Measurements from ENCODE around the gene MRPL49. TPM values are rescaled to one million over a fixed set of nuclear protein-coding genes. Genes with fewer than 3 reads are reported as not detected.
A peak's percentile ranks its signal among the peaks of the same experiment; 100 is the strongest.

The MRPL49 gene
- total and polyA plus RNA-seq, 9 of the 15 experiments (the other 6 are each of a cell fraction or from before 2014, with no cell fraction given), result 74.3 to 132 (median 91.2) TPM

DNA sequence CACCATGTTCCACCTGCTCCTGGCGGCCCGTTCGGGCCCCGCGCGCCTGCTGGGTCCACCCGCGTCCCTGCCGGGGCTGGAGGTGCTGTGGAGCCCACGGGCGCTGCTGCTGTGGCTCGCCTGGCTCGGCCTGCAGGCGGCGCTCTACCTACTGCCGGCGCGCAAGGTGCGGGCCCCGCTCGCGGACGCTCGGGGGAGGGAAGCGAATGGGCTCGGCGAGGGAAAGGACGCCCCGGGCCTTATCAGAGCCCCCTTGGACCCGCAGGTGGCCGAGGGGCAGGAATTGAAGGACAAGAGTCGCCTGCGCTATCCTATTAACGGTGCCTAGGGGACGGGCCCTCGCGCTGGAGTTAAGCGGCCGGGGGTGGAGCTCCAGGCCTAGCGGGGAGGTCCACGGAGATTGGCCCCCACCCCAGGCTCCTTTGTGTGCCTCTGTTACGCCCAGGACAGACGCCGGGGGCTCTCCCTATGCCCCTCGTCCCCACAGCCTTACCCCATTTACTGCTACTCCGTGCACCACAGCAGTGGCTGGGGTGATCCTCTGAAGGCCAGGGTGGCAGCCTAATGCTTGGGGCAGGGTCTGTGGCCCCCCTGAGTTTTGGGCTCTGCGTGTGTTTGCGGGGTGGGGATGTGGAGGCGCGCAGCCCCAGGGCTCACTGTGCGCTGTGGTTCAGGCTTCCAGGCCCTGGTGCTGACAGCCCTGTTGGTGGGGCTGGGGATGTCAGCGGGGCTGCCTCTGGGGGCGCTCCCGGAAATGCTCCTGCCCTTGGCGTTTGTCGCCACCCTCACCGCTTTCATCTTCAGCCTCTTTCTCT lies 9.4 kb upstream of the MRPL49 start (continued):
- TF ChIP-seq, protein P1, sequence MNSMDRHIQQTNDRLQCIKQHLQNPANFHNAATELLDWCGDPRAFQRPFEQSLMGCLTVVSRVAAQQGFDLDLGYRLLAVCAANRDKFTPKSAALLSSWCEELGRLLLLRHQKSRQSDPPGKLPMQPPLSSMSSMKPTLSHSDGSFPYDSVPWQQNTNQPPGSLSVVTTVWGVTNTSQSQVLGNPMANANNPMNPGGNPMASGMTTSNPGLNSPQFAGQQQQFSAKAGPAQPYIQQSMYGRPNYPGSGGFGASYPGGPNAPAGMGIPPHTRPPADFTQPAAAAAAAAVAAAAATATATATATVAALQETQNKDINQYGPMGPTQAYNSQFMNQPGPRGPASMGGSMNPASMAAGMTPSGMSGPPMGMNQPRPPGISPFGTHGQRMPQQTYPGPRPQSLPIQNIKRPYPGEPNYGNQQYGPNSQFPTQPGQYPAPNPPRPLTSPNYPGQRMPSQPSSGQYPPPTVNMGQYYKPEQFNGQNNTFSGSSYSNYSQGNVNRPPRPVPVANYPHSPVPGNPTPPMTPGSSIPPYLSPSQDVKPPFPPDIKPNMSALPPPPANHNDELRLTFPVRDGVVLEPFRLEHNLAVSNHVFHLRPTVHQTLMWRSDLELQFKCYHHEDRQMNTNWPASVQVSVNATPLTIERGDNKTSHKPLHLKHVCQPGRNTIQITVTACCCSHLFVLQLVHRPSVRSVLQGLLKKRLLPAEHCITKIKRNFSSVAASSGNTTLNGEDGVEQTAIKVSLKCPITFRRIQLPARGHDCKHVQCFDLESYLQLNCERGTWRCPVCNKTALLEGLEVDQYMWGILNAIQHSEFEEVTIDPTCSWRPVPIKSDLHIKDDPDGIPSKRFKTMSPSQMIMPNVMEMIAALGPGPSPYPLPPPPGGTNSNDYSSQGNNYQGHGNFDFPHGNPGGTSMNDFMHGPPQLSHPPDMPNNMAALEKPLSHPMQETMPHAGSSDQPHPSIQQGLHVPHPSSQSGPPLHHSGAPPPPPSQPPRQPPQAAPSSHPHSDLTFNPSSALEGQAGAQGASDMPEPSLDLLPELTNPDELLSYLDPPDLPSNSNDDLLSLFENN (IDR thresholded peaks at IDR 0.05; ENCODE audit: low read depth in 2 of 2, low read length in 2 of 2), result no peak
- TF ChIP-seq FOXP1 (CRISPR knock-in tag; IDR thresholded peaks at IDR 0.05), result 0 out of 2 replicates have a peak, but pooled peaks have one; percentile 29
- peak; percentile 72; the same call in 1 of the 2 replicates for TF ChIP-seq XRCC5 (IDR thresholded peaks at IDR 0.05; ENCODE audit: low read depth, low read length)
- peak; percentile 96 for TF ChIP-seq GATAD2A (IDR thresholded peaks at IDR 0.05)
- TF ChIP-seq BRD9 (IDR thresholded peaks at IDR 0.05; ENCODE audit: low read depth, partially characterized antibody), result no peak
- no peak for TF ChIP-seq ZNF165 (CRISPR knock-in tag; IDR thresholded peaks at IDR 0.05; ENCODE audit: borderline replicate concordance)
- TF ChIP-seq ZNF354B (CRISPR knock-in tag; IDR thresholded peaks at IDR 0.05), result no peak
- TF ChIP-seq, protein P2, sequence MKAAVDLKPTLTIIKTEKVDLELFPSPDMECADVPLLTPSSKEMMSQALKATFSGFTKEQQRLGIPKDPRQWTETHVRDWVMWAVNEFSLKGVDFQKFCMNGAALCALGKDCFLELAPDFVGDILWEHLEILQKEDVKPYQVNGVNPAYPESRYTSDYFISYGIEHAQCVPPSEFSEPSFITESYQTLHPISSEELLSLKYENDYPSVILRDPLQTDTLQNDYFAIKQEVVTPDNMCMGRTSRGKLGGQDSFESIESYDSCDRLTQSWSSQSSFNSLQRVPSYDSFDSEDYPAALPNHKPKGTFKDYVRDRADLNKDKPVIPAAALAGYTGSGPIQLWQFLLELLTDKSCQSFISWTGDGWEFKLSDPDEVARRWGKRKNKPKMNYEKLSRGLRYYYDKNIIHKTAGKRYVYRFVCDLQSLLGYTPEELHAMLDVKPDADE (conservative IDR thresholded peaks at IDR 0.05; ENCODE audit: control insufficient read depth, low read depth, low read length), result no peak; the same call in 1 of the 2 replicates
- TF ChIP-seq ILF3 (IDR thresholded peaks at IDR 0.05; ENCODE audit: borderline replicate concordance), result 0 out of 2 replicates have a peak, but pooled peaks have one; percentile 78
- no peak for TF ChIP-seq RBM14 (IDR thresholded peaks at IDR 0.05; ENCODE audit: borderline replicate concordance, insufficient read depth, low read depth, low read length)
- peak; percentile 48; the same call in 1 of the 2 replicates for TF ChIP-seq SOX6 (IDR thresholded peaks at IDR 0.05)
- TF ChIP-seq MCM7 (IDR thresholded peaks at IDR 0.05), result no peak
- TF ChIP-seq, protein P3, sequence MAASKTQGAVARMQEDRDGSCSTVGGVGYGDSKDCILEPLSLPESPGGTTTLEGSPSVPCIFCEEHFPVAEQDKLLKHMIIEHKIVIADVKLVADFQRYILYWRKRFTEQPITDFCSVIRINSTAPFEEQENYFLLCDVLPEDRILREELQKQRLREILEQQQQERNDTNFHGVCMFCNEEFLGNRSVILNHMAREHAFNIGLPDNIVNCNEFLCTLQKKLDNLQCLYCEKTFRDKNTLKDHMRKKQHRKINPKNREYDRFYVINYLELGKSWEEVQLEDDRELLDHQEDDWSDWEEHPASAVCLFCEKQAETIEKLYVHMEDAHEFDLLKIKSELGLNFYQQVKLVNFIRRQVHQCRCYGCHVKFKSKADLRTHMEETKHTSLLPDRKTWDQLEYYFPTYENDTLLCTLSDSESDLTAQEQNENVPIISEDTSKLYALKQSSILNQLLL (CRISPR knock-in tag; IDR thresholded peaks at IDR 0.05; ENCODE audit: borderline replicate concordance), result no peak
- TF ChIP-seq ZNF239 (CRISPR knock-in tag; IDR thresholded peaks at IDR 0.05), result peak; percentile 90
- TF ChIP-seq, protein P4, sequence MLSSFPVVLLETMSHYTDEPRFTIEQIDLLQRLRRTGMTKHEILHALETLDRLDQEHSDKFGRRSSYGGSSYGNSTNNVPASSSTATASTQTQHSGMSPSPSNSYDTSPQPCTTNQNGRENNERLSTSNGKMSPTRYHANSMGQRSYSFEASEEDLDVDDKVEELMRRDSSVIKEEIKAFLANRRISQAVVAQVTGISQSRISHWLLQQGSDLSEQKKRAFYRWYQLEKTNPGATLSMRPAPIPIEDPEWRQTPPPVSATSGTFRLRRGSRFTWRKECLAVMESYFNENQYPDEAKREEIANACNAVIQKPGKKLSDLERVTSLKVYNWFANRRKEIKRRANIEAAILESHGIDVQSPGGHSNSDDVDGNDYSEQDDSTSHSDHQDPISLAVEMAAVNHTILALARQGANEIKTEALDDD (IDR thresholded peaks at IDR 0.05), result no peak
- no peak for TF ChIP-seq MTF1 (CRISPR knock-in tag; IDR thresholded peaks at IDR 0.05; ENCODE audit: borderline replicate concordance)
- TF ChIP-seq STAT5B (CRISPR knock-in tag; IDR thresholded peaks at IDR 0.05), result no peak
- TF ChIP-seq, protein P5, sequence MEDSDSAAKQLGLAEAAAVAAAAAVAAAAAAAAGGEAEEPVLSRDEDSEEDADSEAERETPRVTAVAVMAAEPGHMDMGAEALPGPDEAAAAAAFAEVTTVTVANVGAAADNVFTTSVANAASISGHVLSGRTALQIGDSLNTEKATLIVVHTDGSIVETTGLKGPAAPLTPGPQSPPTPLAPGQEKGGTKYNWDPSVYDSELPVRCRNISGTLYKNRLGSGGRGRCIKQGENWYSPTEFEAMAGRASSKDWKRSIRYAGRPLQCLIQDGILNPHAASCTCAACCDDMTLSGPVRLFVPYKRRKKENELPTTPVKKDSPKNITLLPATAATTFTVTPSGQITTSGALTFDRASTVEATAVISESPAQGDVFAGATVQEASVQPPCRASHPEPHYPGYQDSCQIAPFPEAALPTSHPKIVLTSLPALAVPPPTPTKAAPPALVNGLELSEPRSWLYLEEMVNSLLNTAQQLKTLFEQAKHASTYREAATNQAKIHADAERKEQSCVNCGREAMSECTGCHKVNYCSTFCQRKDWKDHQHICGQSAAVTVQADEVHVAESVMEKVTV (CRISPR knock-in tag; IDR thresholded peaks at IDR 0.05), result peak; percentile 65
